ENCODE measurements around the gene MAL.
"Not testable (repeated sequence)": the region's sequence is repeated elsewhere in the genome, so short reads cannot be mapped to it uniquely, and the experiment has no call there.

MAL gene

DNA sequence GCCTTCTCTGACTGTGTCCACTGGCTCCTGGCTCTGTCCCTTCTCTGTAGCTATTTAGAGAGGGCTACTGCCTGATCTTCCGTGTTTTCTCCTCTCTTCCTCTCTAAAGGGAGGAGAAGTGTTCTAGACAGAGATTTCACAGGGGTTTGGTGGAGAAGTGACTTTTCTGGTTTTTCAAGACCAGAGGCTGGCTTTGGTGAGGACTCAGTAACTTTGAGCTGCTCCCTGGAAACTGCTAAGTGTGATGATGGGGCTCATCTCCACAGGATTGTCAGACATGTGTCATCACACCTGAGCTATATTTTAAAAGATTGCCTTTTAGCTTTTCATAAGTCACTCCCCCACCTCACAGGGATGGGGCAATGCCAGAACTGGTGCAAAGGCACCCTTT lies 6.2 kb downstream of the MAL start:
- H3K4me3 Mint-ChIP-seq: no peak overlapping the region
- no peak overlapping the region for H3K27ac Mint-ChIP-seq
- H3K36me3 Mint-ChIP-seq: no peaks in the 10 kb centered on the region
- ATAC-seq (no peak), DNase-seq (ENCODE audit: low spot score in 2 of 2) (no peak)
- H3K4me1 Mint-ChIP-seq: peaks cover 12% of the 10 kb centered on the region
- H3K9me3 Mint-ChIP-seq: peaks cover 4% of the 10 kb centered on the region

DNA sequence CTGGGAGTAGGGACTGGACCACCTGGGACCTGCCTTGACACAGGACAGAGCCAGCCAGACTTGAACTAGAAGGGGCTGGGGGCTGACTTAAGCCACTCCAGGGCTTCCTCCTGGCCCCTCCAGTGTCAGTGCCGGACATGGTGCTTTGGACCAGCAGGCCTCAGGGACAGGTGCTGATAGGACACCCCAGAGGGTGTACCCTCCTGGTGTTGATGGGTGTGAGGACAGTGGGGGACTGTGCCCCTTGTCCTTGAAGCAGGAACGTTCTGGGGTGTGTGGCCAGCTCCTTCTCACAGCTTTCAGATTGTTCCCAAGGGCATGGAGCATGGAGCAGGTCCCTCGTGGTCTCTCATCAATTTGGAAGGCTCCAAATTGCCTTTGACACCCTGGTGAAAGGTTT lies 6.8 kb downstream of the MAL start:
- H3K27ac Mint-ChIP-seq: no peak overlapping the region
- H3K4me1 Mint-ChIP-seq: peaks cover 14% of the 10 kb centered on the region
- no peak overlapping the region for H3K4me3 Mint-ChIP-seq
- no peak for DNase-seq (ENCODE audit: low spot score in 2 of 2)
- peaks cover 11% of the 10 kb centered on the region for H3K9me3 Mint-ChIP-seq
- ATAC-seq: no peak
- no peaks in the 10 kb centered on the region for H3K36me3 Mint-ChIP-seq

DNA sequence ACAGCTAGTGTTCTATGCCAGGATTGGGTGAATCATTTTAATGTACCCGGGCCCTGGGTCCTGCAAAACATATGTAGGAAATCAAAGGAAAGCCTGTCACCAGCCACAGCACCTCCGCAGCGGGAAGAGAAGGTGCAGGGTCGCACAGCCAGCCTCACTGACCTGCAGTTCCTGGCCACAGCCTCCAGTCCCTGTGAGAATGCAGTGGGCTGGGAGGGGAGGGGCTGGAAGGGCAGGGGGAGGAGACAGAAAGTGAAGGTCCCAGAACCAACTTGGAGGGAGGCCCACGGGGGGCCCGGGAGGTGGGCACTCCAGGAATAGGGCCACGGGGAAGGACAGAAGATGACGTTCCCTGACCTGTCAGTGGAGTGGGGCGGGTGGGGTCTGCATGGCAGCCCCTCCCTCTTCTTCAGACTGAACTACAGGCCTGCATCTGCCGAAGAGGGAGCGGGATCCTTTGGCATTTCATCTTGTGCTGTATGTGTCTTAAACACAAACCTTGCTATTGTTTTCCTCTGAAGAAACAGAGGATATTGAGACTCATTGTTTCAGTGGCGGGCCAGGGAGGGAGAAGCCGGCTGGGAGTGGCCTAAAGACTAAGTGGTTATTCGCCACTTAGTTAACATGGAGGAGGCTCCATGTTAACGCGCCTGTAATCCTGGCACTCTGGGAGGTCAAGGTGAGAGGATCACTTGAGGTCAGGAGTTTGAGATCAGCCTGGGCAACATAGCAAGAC lies 7.5 kb downstream of the MAL start:
- H3K4me1 Mint-ChIP-seq: peaks cover 17% of the 10 kb centered on the region
- no peak overlapping the region for H3K4me3 Mint-ChIP-seq
- H3K27ac Mint-ChIP-seq: no peak overlapping the region
- H3K9me3 Mint-ChIP-seq: peaks cover 17% of the 10 kb centered on the region
- DNase-seq (ENCODE audit: low spot score in 2 of 2) (no peak), ATAC-seq (no peak)
- no peaks in the 10 kb centered on the region for H3K36me3 Mint-ChIP-seq

DNA sequence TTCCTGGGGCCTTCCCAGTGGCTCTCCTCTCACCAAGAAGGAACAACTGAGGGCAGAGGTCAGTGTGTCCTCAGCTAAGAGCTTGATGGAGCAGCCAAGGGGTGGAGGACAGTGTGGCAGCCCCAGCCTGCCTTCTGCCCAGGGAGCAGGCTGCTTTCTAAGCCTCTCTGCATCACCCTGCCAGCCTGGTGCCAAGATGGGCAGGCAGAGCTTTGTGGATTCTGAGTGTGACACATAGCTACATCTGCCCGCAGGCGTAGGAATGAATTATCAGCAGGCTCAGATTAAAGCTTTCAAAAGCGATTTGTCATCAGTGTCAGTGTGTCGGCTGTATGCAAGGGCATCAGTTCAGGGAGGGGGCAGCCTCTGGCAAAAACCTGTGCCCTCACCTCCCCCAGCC lies 8.7 kb downstream of the MAL start:
- no peak for ATAC-seq
- no peak overlapping the region for H3K27ac Mint-ChIP-seq
- no peak for DNase-seq (ENCODE audit: low spot score in 2 of 2)
- H3K9me3 Mint-ChIP-seq: peaks cover 29% of the 10 kb centered on the region
- H3K4me3 Mint-ChIP-seq: no peak overlapping the region
- peaks cover 29% of the 10 kb centered on the region for H3K4me1 Mint-ChIP-seq
- no peaks in the 10 kb centered on the region for H3K36me3 Mint-ChIP-seq

DNA sequence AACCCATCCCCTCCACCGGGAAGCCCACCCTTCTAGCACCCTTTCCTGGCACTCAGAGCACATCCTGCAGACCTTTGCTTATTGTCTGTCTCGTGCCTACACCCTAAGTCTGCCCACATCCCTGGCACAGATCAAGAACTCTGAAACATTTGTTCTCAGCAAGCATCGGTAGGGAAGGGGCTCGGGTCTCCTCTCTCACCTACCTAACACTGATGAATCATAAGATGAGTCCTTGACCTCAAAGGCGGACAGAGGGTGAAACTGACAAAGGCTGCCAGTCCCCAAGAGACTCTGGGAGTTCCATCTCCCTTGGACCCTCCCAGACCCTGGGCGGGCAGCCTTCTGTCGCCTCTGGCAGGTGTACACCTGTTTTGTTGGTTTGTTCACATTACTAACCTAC lies 9.3 kb downstream of the MAL start:
- Mint-ChIP-seq H3K9me3 (peaks cover 31% of the 10 kb centered on the region), H3K36me3 (no peaks in the 10 kb centered on the region), H3K27ac (no peak overlapping the region), H3K4me3 (no peak overlapping the region), H3K4me1 (peaks cover 30% of the 10 kb centered on the region)
- ATAC-seq (no peak), DNase-seq (ENCODE audit: low spot score in 2 of 2) (no peak)

DNA sequence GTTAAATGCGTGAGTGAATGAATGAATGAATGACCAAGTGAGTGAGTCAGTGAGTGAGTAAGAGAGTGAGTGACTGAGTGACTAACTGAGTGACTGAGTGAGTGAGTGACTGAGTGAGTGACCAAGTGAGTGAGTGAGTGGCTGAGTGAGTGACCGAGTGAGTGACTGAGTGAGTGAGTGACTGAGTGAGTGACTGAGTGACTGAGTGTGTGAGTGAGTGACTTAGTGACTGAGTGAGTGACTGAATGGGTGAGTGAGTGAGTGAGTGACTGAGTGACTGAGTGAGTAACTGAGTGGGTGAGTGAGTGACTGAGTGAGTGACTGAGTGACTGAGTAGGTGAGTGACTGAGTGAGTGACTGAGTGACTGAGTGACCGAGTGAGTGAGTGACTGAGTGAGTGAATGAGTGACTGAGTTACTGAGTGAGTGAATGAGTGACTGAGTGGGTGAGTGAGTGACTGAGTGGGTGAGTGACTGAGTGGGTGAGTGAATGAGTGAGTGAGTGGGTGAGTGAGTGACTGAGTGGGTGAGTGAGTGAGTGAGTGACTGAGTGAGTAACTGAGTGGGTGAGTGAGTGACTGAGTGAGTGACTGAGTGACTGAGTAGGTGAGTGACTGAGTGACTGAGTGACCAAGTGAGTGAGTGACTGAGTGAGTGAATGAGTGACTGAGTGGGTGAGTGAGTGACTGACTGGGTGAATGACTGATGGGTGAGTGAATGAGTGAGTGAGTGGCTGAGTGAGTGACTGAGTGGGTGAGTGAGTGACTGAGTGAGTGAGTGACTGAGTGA lies 11.3 kb downstream of the MAL start:
- H3K4me1 Mint-ChIP-seq: peaks cover 37% of the 10 kb centered on the region
- no peaks in the 10 kb centered on the region for H3K36me3 Mint-ChIP-seq
- DNase-seq (ENCODE audit: low spot score in 2 of 2) (no peak), ATAC-seq (no peak)
- peaks cover 31% of the 10 kb centered on the region for H3K9me3 Mint-ChIP-seq
- H3K27ac Mint-ChIP-seq: peak overlapping the region; percentile 88
- H3K4me3 Mint-ChIP-seq: no peak overlapping the region

DNA sequence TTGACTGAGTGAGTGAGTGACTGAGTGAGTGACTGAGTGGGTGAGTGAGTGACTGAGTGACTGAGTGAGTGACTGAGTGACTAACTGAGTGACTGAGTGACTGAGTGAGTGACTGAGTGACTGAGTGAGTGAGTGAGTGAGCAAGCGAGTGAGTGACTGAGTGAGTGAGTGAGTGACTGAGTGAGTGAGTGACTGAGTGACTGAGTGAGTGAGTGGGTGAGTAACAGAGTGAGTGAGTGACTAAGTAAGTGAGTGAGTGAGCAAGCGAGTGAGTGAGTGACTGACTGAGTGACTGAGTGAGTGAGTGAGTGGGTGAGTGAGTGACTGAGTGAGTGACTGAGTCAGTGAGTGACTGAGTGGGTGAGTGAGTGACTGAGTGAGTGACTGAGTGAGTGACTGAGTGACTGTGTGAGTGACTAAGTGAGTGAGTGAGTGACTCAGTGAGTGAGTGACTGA lies 11.9 kb downstream of the MAL start:
- H3K4me3 Mint-ChIP-seq: no peak overlapping the region

DNA sequence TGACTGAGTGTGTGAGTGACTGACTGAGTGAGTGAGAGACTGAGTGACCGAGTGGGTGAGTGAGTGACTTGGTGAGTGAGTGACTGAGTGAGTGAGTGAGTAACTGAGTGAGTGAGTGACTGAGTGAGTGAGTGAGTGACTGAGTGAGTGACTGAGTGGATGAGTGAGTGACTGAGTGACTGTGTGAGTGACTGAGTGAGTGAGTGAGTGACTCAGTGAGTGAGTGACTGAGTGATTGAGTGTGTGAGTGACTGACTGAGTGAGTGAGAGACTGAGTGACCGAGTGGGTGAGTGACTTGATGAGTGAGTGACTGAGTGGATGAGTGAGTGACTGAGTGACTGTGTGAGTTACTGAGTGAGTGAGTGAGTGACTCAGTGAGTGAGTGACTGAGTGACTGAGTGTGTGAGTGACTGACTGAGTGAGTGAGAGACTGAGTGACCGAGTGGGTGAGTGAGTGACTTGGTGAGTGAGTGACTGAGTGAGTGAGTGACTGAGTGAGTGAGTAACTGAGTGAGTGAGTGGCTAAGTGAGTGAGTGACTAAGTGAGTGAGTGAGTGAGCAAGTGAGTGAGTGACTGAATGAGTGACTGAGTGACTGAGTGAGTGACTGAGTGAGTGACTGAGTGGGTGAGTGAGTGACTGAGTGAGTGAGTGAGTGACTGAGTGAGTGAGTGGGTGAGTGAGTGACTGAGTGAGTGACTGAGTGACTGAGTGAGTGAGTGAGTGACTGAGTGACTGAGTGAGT lies 12.5 kb downstream of the MAL start:
- ATAC-seq; DNase-seq (ENCODE audit: low spot score in 2 of 2); H3K36me3 Mint-ChIP-seq; H3K4me3 Mint-ChIP-seq: not testable (repeated sequence)
- peaks cover 44% of the 10 kb centered on the region for H3K4me1 Mint-ChIP-seq
- peak overlapping the region; percentile 88 for H3K27ac Mint-ChIP-seq
- H3K9me3 Mint-ChIP-seq: peaks cover 31% of the 10 kb centered on the region

More for the DNA sequence above, 11.9 kb downstream of the MAL start:
- Mint-ChIP-seq H3K36me3 (no peaks in the 10 kb centered on the region), H3K9me3 (peaks cover 31% of the 10 kb centered on the region), H3K4me1 (peaks cover 40% of the 10 kb centered on the region), H3K27ac (peak overlapping the region; percentile 88)
- DNase-seq (ENCODE audit: low spot score in 2 of 2) (no peak), ATAC-seq (peak; percentile 47)

DNA sequence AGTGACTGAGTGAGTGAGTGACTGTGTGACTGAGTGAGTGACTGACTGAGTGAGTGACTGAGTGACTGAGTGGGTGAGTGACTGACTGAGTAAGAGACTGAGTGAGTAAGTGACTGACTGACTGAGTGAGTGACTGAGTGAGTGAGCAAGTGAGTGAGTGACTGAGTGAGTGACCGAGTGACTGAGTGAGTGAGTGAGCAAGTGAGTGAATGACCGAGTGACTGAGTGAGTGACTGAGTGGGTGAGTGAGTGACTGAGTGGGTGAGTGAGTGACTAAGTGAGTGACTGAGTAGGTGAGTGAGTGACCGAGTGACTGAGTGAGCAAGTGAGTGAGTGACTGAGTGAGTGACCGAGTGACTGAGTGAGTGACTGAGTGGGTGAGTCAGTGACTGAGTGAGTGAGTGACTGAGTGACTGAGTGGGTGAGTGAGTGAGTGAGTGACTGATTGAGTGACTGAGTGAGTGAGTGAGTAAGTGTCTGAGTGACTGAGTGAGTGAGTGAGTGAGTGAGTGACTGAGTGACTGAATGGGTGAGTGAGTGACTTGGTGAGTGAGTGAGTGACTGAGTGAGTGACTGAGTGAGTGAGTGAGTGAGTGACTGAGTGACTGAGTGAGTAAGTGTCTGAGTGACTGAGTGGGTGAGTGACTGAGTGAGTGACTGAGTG lies 13.3 kb downstream of the MAL start:
- ATAC-seq: no peak
- peaks cover 47% of the 10 kb centered on the region for H3K4me1 Mint-ChIP-seq
- DNase-seq (ENCODE audit: low spot score in 2 of 2): no peak
- peaks cover 31% of the 10 kb centered on the region for H3K9me3 Mint-ChIP-seq
- H3K4me3 Mint-ChIP-seq: no peak overlapping the region
- no peaks in the 10 kb centered on the region for H3K36me3 Mint-ChIP-seq
- H3K27ac Mint-ChIP-seq: peak overlapping the region; percentile 88

DNA sequence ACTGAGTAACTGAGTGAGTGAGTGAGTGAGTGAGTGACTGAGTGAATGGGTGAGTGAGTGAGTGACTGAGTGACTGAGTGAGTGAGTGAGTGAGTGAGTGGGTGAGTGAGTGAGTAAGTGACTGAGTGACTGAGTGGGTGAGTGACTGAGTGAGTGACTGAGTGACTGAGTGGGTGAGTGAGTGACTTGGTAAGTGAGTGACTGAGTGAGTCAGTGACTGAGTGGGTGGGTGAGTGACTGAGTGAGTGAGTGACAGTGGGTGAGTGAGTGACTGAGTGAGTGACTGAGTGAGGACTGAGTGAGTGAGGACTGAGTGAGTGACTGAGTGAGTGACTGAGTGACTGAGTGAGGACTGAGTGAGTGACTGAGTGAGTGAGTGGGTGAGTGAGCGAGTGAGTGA lies 13.9 kb downstream of the MAL start:
- peak overlapping the region; percentile 88 for H3K27ac Mint-ChIP-seq
- no peaks in the 10 kb centered on the region for H3K36me3 Mint-ChIP-seq

DNA sequence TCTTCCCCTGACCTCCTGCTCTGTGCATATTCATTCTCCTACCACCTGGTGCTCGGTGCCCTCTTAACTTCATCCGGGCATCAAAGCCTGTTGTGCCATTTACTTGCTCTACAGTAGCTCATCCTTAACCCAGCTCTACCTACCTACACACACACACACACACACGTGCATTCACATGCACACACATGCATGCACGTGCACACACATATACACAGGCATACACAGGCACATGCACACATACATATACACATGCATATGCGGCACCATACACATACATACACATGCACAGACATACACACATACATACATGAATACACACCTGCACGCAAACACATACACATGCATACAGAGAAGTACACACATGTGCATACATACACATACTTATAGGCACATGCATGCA lies 14.5 kb downstream of the MAL start:
- no peaks in the 10 kb centered on the region for H3K36me3 Mint-ChIP-seq
- peaks cover 31% of the 10 kb centered on the region for H3K9me3 Mint-ChIP-seq
- H3K27ac Mint-ChIP-seq: no peak overlapping the region
- DNase-seq (ENCODE audit: low spot score in 2 of 2) (no peak), ATAC-seq (no peak)
- H3K4me3 Mint-ChIP-seq: no peak overlapping the region
- peaks cover 47% of the 10 kb centered on the region for H3K4me1 Mint-ChIP-seq

More for the DNA sequence above, 13.9 kb downstream of the MAL start:
- H3K4me1 Mint-ChIP-seq: peaks cover 47% of the 10 kb centered on the region
- peaks cover 31% of the 10 kb centered on the region for H3K9me3 Mint-ChIP-seq
- peak; percentile 42 for ATAC-seq
- DNase-seq (ENCODE audit: low spot score in 2 of 2): no peak
- H3K4me3 Mint-ChIP-seq: no peak overlapping the region

DNA sequence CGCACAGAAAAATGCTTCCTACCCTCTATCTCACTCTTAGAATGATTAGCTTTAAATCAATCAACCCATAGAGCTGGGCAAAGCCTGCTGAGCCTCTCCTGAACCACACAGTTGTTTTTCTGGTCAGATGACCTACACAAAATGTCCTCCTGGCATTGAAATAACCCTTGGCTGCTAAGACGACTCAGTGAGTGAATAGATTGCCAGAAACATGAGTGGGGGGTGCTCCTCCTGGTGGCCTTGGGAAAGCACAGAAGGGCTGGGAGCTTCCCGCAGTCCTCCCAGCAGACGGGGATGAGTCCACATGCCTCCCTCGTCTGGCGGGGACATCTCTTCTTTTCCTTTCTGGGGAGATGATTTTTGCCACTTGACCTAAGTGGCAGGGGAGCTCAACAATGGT lies 14.9 kb downstream of the MAL start:
- no peak for DNase-seq (ENCODE audit: low spot score in 2 of 2)
- Mint-ChIP-seq H3K9me3 (peaks cover 31% of the 10 kb centered on the region), H3K27ac (no peak overlapping the region), H3K4me3 (no peak overlapping the region), H3K36me3 (no peaks in the 10 kb centered on the region), H3K4me1 (peaks cover 47% of the 10 kb centered on the region)
- ATAC-seq: no peak

DNA sequence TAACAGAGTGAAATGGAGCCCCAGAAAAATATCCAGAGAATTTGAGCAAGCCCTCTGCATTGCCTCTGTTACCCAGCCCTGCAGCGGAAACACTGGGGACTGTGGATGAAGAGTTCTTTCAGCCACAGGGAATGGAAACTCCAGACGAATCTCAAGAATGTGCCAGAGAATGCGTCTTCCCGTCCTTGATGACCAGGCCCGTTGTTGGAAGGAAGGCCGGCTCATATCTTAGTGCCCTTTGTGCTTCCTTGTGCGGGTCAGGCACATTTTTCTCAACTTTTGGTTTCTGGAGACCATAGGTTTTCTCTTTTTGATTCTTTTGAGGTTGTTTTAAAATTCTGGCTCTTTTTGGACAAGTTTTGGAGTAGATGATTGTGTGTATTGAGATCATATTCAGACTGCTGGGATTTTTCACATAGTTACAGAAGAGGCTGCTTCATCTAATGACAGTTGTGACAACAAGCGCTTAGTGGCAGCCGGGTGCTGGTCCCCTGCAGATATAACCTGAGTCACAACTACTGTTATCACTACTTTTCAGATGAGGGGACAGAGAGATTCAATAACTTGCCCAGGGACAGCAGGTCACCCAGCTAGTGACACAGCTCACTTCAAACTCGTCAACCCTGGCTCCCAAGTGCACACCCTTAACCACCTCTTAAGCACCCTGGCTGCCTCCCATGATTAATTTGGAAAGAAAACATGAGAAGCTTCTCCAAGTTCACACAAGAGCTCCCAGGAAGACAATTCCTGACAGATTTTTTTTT lies 15.7 kb downstream of the MAL start:
- Mint-ChIP-seq H3K9me3 (peaks cover 31% of the 10 kb centered on the region), H3K4me1 (peaks cover 47% of the 10 kb centered on the region), H3K36me3 (no peaks in the 10 kb centered on the region), H3K4me3 (peak overlapping the region; percentile 16), H3K27ac (no peak overlapping the region)
- peak; percentile 66 for ATAC-seq
- DNase-seq (ENCODE audit: low spot score in 2 of 2): no peak

DNA sequence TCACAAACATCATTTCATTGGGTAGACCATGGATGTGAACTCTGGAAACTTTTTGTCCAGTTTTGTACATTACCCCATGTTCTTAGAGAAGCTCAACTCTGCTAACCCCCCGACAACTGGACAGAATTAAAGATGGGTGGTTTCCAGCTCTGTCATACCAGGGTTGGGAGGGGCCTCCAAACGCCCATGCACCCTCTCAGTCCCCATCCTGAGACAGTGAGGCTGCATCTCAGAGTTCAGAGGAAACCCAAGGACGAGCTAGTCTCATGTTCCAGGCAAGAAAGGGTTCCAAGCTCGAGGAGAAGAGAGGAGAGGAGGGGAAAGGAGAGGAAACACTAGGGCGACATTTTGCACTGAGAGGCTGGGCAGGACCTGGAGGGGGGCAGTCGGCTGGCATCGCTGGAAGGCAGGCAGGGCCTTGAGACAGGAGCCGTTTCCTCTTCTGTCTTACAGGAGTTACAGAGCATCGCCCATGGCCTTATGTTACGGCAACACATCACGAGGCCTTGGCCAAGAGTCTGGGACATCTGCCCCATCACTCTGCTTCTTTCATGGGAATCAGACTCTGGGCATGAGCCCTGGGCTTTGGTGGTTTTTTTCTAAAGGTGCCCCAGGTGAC lies 16.4 kb downstream of the MAL start:
- Mint-ChIP-seq H3K27ac (no peak overlapping the region), H3K36me3 (no peaks in the 10 kb centered on the region)
- DNase-seq (ENCODE audit: low spot score in 2 of 2): no peak

More for the DNA sequence above, 16.4 kb downstream of the MAL start:
- Mint-ChIP-seq H3K4me3 (peak overlapping the region; percentile 16), H3K4me1 (peaks cover 41% of the 10 kb centered on the region), H3K9me3 (peaks cover 25% of the 10 kb centered on the region)
- peak; percentile 54 for ATAC-seq

Data from stimulated activated effector memory CD8-positive, alpha-beta T cell treated with anti-CD3 and anti-CD28 coated beads, Interleukin-12 subunit alpha, Interleukin-12 subunit beta, amount 100 ng/mL, for 72 hours (primary cell).